Measurements from ENCODE around the gene HMBS. TPM values are rescaled to one million over a fixed set of nuclear protein-coding genes. Genes with fewer than 3 reads are reported as not detected.

The HMBS gene
- total RNA-seq, 3 donors from 2014 or later: 5.6 to 21.6 (median 8.9) TPM

GRCh38 chr11:119092880-119093842 is 8.5 kb downstream of the HMBS start:
- Histone ChIP-seq H3K27me3 (no peaks in the 10 kb centered on the region), H3K9me3 (no peaks in the 10 kb centered on the region), H3K36me3 (peaks cover 11% of the 10 kb centered on the region), H3K4me3 (peak overlapping the region; percentile 62 to 93 (median 71)), H3K27ac (peak overlapping the region; percentile 4 to 92), H3K4me1 (peaks cover 6% of the 10 kb centered on the region in 2 donors)
- DNase-seq (ENCODE audit: low spot score in 2 of 2): peak in 1 of 2 donors; percentile 41
- no peak for TF ChIP-seq POLR2A (IDR thresholded peaks at IDR 0.05)
- intact Hi-C loops (cut with DNase I; ENCODE audit: low total_unique reads): no loop called here

GRCh38 chr11:119093942-119094815 is 9.5 kb downstream of the HMBS start:
- Histone ChIP-seq H3K36me3 (peaks cover 11% of the 10 kb centered on the region), H3K4me1 (peaks cover 6% of the 10 kb centered on the region in 2 donors), H3K27ac (peak overlapping the region; percentile 92 to 97), H3K4me3 (peak overlapping the region; percentile 62 to 93 (median 71)), H3K9me3 (no peaks in the 10 kb centered on the region), H3K27me3 (no peaks in the 10 kb centered on the region)
- intact Hi-C loops (cut with DNase I; ENCODE audit: low total_unique reads): no loop called here
- TF ChIP-seq CTCF (IDR thresholded peaks at IDR 0.05) (no peak), POLR2AphosphoS5 (IDR thresholded peaks at IDR 0.05) (no peak), POLR2A (IDR thresholded peaks at IDR 0.05) (no peak)
- DNase-seq (ENCODE audit: low spot score in 2 of 2): peak in 1 of 2 donors; percentile 33

GRCh38 chr11:119094816-119095065 is 10.1 kb downstream of the HMBS start:
- peak overlapping the region; percentile 62 to 93 (median 71) for H3K4me3 ChIP-seq
- TF ChIP-seq CTCF (IDR thresholded peaks at IDR 0.05) (peak in 1 of 3 donors; percentile 49), POLR2AphosphoS5 (IDR thresholded peaks at IDR 0.05) (no peak), POLR2A (IDR thresholded peaks at IDR 0.05) (no peak)
- H3K9me3 ChIP-seq: no peaks in the 10 kb centered on the region
- peaks cover 6% of the 10 kb centered on the region in 2 donors for H3K4me1 ChIP-seq
- DNase-seq (ENCODE audit: low spot score in 2 of 2): peak; percentile 79 to 83
- intact Hi-C loops (cut with DNase I; ENCODE audit: low total_unique reads): loop anchor here (1.0 kb wide), 1 partner anchor 9 kb away; no protein-coding TSS in a partner anchor
- H3K27ac ChIP-seq: peak overlapping the region; percentile 92 to 97
- peaks cover 11% of the 10 kb centered on the region for H3K36me3 ChIP-seq
- H3K27me3 ChIP-seq: no peaks in the 10 kb centered on the region

- peaks cover 11% of the 10 kb centered on the region for H3K36me3 ChIP-seq
- peak overlapping the region; percentile 62 to 93 (median 71) for H3K4me3 ChIP-seq
- no peaks in the 10 kb centered on the region for H3K9me3 ChIP-seq
- H3K27me3 ChIP-seq: no peaks in the 10 kb centered on the region
- TF ChIP-seq CTCF (IDR thresholded peaks at IDR 0.05): peak in 2 of 3 donors; percentile 42 to 58
- TF ChIP-seq POLR2A (IDR thresholded peaks at IDR 0.05): peak; percentile 96
- peak; percentile 97 to 99 (median 99) for TF ChIP-seq POLR2AphosphoS5 (IDR thresholded peaks at IDR 0.05)
- intact Hi-C loops (cut with DNase I; ENCODE audit: low total_unique reads): loop anchor here (1.0 kb wide), 1 partner anchor 10 kb away; no protein-coding TSS in a partner anchor
- peak; percentile 99 to 100 for DNase-seq (ENCODE audit: low spot score in 2 of 2)
- H3K4me1 ChIP-seq: peaks cover 6 to 9% of the 10 kb centered on the region in 2 donors
- peak overlapping the region; percentile 92 to 97 for H3K27ac ChIP-seq
Measured at GRCh38 chr11:119095066-119095880, 10.6 kb downstream of the HMBS start.

DNA sequence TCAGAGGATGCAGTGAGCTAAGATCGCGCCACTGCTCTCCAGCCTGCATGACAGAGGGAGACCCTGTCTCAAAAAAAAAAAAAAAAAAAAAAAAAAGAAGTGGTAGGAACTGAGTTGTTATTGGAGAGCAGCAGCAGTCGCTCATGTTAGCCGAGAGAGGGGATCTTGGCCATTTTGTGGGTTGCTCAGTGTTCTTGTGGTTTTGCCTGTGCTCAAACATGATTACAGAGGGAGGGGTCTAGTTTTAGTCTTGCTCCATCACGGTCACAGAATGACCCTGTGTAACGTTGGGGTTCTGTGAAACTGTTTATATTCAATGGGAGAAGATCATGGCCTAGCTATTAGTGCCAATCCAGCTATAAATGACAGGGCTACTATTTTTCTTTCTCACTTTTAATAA is 15.0 kb downstream of the HMBS start:
- H3K4me3 ChIP-seq: no peak overlapping the region
- H3K27ac ChIP-seq: no peak overlapping the region
- intact Hi-C loops (cut with DNase I; ENCODE audit: low total_unique reads): no loop called here
- H3K9me3 ChIP-seq: no peaks in the 10 kb centered on the region
- no peaks in the 10 kb centered on the region for H3K27me3 ChIP-seq
- no peak for DNase-seq (ENCODE audit: low spot score in 2 of 2)
- peaks cover 11% of the 10 kb centered on the region for H3K36me3 ChIP-seq
- no peak for TF ChIP-seq POLR2AphosphoS5 (IDR thresholded peaks at IDR 0.05)
- no peak for TF ChIP-seq CTCF (IDR thresholded peaks at IDR 0.05)
- TF ChIP-seq POLR2A (IDR thresholded peaks at IDR 0.05): no peak
- H3K4me1 ChIP-seq: peaks cover 4 to 17% of the 10 kb centered on the region in 2 donors
